HG03469 (cell line): ENCODE measurements around the gene EPC1.
A peak's percentile ranks its signal among the peaks of the same experiment; 100 is the strongest.
"Not testable (repeated sequence)": the region's sequence is repeated elsewhere in the genome, so short reads cannot be mapped to it uniquely, and the experiment has no call there.

Experiments
- ATAC-seq: cut with Tn5 transposase; IDR thresholded peaks from one replicate; pipeline ENCODE4 v1.9.1; 2021; ENCODE audit warnings: mild to moderate bottlenecking, moderate library complexity, moderate number of reproducible peaks; ENCODE audit not compliant: unreplicated experiment

Gene EPC1, protein sequence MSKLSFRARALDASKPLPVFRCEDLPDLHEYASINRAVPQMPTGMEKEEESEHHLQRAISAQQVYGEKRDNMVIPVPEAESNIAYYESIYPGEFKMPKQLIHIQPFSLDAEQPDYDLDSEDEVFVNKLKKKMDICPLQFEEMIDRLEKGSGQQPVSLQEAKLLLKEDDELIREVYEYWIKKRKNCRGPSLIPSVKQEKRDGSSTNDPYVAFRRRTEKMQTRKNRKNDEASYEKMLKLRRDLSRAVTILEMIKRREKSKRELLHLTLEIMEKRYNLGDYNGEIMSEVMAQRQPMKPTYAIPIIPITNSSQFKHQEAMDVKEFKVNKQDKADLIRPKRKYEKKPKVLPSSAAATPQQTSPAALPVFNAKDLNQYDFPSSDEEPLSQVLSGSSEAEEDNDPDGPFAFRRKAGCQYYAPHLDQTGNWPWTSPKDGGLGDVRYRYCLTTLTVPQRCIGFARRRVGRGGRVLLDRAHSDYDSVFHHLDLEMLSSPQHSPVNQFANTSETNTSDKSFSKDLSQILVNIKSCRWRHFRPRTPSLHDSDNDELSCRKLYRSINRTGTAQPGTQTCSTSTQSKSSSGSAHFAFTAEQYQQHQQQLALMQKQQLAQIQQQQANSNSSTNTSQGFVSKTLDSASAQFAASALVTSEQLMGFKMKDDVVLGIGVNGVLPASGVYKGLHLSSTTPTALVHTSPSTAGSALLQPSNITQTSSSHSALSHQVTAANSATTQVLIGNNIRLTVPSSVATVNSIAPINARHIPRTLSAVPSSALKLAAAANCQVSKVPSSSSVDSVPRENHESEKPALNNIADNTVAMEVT

DNA sequence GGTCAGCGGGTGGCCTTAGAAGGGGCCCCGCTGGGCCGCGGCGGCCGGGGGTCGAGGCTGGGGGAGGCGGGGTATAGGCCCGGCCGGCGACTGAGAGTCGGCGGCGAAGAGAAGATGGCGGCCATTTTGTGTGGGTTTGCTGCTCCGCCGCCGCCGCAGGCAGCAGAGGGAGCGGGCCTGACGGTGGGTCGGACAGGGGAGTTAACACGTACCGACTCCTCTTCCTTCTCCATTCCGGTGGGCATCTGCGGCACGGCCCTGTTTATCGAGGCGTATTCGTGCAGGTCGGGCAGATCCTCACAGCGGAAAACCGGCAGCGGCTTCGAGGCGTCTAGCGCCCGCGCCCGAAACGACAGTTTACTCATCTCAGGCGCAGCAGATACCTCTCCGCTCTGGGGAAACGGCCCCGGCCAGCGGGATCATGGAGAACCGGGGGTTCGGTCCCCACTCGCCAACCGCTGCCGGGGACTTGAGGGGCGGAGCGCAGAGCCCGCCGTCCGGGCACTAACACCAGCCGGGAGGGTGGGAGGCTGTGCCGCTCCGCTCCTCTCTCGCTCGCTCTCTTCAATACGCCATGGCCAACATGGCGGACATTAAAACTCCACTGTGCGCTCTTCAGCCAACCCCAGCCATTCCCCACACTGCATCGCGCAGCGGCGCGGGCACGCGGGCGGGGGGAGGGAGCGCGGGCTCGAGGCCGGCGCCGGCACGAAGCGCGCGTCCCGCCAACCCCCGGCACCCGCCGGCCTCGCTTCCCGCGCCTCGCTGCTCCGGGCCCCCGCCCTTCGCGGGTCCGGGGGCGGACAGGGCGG, at the start of gene EPC1:
TSS of gene EPC1 (minus strand) at position 608 of the 812 bp plus-strand sequence. CDS start at position 365, 243 bp downstream.
- ATAC-seq = peak; percentile 51

DNA sequence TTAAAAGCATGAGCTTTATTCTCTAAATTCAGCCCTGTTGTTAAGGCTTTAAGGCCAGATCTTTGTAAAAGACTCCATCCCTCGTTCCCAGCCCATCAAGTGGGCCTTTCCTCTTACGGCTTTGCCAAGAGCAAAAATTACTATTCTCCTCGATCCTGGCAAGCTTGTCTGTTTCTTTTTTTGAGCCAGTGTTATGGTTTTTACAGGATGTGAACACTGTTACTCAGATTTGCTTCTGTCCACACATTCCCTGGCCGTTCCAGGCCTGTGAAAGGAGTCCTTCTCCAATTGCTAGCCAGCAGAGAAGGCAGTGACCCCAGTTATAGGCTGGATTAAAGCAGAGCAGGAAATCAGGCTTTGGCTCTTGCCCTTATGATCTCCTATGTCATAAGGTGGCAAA, 47.0 kb upstream of the EPC1 start:
- no peak for ATAC-seq

DNA sequence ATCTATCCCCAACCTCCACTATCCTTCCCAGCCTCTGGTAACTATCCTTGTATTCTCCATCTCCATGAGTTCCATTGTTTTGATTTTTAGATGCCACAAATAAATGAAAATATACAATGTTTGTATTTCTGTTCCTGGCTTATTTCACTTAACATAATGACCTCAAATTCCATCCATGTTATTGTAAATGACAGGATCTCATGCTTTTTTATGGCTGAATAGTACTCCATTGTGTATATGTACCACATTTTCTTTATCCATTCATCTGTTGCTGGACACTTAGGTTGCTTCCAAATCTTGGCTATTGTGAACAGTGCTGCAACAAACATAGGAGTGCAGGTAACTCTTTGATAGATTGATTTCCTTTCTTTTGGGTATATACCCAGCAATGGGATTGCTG, 45.3 kb upstream of the EPC1 start:
- not testable (repeated sequence) for ATAC-seq

DNA sequence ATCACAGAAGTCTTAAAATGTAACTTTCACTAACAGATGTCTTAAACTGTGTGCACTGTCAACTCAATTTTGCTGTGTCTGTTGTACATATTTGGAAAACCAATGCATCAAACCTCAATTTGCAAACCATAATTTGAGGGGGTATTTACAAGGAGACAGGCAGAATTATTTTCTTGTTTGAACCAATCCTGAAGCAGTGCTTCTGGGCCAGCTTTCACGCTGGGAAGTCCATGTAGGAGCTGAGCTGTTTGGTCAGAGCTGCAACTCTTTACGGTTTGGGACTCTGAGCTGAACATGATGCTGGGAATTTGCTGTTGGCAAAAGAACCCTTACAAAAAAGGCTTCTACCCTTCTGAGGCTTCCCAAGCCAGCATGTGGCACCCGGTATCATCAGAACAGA, 43.2 kb upstream of the EPC1 start:
- ATAC-seq = no peak

DNA sequence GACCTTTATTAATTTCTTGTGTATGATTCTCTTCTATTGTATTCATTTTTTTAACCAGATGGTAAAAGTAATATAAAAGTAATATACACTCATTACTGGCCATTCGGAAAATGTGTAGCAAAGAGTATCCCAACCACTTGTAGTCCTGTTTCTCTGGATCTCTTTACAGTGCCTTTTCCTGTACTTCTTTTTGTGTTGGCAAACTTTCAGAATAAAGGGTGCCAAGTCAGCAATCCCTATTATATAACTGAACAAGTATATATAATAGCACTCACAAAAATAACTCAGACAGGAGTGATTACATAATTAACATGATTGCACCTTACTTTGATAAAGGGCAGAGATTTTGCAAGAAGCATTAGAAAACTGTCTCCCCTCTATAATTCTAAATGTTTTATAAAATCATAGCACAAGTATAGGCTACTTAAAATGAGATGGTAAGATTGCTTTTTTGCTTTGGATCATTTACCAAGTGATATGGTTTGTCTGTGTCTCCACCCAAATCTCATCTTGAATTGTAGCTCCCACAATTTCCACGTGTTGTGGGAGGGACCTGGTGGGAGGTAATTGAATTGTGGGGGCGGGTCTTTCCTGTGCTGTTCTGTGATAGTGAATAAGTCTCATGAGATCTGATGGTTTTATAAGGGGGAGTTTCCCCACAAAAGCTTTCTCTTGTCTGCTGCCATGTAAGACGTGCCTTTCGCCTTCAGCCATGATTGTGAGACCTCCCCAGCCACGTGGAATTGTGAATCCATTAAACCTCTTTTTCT, 41.5 kb upstream of the EPC1 start:
- ATAC-seq = no peak

DNA sequence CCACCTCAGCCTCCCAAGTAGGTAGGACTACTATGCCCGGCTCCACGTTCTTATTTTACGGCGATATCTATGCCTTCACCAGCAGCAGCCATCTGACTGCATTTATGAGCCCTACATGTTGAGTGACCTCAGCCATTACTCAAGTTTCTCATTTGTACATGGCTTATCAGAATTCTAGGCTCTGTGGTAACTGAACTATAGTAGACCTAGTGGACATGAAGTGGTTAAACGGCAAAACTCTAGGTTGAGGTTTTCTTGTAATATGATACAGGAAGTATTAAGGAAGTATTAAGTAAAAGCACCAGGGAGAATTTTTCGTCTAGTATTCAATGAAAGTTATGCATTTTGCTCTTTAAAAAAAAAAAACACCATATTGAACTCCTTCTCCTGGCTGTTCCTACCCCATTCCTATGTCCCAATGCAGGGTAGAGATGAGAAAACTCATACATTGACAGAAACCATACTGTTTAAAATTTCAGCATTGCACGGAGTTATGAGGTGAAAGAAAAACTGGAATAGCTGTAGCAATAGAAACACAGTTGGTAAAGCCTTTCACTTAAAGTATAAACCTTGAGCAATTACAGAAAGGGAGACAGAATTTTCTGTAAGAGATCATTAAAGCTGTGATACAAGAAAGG, 39.8 kb upstream of the EPC1 start:
- ATAC-seq = no peak

DNA sequence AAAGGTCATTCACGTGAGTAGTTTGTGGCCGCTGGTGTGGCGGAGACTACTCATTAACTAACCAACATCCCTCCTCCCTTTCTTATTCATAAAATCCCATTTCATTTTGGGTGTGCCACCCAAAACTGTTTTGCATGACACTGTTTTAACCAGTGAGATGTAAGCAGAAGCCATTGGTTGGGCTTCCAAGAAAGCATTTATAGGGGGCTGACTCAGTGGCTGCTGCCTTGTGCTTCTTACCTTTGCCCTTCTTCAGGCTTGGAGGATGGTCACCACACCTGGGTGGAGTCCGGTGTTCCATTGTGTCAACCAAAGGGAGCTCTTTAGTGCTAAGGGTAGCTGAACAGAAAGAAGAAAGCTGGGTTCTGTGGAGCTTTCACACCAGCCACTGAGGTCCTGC, 37.2 kb upstream of the EPC1 start:
- ATAC-seq = no peak

DNA sequence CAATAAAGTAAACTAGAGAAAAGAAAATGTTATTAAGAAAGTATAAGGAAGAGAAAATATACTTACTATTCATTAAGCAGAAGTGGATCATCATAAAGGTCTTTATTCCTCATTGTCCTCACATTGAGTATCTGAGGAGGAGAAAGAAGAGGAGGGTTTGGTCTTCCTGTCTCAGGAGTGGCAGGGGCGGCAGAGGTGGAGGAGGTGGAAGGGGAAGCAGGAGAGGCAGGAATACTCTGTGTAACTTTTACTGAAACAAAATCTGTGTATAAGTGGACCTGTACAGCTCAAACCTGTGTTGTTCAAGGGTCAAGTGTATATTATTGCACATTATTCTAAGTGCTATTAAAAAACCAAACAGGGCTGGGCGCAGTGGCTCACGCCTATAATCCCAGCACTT, 34.2 kb upstream of the EPC1 start:
- ATAC-seq = no peak

DNA sequence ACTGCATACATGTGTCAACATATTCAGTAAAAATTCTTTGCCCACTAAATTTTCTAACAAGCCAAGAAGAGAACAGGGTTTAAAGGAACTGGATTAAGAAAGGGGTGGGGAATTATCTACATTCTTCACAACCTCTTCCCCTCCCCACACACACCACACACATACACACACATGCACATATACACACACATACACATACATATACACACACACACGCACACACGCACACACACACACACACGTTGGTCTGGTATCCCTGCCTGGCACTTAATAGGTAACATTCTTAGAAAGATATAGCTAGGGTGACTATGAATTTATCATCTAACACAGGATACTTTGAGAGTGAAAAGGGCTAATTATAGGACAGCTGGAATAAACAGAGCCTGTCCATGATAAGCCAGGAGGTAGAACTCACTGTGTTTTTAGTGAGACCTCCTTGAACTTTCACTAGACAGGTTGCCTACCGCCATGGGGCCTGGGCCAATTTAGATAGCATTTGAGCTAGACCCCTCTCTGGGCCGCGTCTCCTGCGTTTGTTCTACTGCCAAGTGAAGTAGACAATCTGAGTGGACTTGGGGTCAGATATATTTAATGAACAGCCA, 33.1 kb upstream of the EPC1 start:
- ATAC-seq = no peak

DNA sequence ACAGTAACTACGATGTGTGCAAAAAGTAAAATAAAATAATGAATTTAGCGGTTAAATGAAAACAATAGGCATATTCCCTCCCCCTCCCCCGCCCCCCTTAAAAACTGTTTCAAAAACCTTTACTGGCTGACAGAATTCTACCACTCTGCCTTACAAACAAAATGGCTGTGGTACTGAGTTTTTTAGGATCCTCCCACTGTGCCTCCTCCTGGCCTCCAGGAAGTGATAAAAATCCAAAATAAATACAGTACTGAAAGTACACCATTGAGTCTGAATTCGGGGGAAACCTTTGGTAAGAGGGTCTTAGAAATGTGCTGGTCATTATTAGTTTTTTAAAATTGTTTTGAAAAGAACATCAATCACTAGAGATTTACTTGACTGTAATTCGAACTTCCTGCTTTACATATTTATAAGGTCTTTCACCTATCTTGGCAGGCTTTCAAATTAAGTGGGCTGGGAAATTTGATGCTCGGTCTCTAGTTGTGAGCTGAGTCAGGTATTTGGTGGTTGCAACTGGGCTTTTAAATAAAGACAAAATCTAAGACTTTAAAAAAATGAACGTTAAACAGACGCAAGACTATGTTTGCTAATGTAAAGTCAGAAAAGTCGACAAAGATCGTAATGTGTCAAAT, 32.5 kb upstream of the EPC1 start:
- ATAC-seq = no peak

DNA sequence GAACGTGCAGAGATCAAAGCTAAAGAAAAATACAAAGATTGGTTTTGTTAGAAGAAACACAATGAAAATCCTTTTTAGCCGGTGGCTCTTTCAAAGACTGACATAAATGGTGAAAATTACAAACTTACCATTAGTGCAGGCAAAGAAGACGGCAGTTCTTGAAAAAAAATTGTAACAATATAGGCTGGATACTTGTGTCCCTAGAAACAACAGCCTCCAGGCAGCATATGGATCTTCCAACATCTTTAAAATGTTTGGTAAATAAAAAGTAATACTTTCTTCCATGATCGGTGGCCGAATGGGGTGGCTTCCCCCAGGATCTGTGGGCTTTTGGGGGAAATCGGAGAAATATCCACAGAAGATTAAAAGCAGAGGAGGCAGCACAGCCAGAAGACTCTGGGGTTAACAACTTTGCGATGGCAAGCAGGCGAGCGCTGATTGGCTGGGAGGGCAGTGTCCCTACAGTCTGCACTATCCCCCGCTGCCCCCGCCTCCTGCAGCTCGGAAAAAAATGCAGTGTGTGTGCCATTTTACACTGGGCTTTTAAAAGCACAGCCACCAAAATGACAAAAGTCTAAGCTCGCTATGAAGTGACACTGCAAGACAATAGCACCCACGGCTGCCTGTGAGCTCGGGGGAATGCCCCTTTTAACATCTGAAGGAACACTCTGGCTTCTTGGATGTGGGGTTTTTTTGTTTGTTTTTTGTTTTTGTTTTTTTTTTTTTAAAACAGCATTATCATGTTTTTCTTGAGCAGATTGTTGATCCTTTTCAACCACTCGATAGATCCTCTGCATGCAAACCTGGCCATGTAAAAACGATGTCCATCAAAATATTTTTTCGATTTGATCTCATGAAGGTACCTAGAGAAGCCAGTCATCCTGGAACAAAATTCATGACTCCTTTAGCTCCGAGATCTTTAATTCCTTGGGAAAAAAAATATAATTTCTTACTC, 31.7 kb upstream of the EPC1 start:
- ATAC-seq = peak; percentile 77

DNA sequence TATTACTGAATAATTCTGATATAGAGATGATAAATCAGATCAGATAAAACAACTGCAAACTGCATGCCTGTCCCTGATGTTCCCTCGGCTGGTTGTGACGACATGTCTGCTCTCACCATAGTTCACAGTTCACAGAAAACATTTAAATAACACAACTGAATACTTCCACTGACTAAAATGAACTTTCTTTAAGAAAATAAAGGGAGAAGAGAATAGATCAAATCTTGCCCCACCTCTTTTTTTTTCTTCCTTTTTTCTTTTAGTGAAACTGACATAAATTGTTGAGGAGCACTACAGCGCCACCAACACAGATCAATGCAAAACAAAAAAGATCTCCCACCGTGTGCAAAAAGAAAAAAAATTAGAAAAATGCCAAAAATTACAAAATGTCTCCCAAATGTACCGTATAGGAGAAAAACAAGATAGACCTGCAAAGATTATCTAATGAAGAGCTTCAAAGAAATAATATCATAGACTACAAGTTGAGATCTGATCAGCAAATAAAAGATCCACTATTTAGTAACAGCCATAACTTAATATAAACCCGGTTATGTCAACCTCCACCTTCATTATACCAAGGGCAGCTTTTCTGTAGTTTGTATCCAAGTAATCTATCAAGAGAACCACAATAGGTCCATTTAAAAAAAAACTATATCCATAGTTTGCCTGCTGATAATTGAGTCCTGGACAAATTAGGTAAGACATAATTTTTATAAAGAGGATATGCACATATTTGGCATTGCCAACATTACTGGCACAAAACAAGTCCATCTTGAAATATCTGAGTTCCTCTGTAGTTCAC, 30.7 kb upstream of the EPC1 start:
- ATAC-seq = no peak

DNA sequence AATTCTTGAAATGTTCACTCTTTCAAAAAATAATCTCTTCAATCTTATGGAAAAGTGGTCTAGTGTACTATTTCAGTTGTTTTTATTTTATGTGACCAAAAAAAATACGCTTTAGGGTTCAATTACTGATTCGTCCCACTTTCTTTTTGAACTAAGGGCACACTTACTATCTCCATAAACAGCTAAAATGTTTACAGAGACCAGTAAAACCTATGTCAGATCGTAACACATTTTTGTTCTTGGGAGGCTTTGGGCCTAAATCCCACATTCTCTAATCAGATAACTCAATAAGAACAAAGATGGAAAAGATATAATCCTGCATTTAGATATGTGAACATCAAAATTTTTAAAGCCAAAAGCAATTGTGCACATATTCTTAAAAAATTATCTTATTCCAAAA, 29.8 kb upstream of the EPC1 start:
- ATAC-seq = no peak

DNA sequence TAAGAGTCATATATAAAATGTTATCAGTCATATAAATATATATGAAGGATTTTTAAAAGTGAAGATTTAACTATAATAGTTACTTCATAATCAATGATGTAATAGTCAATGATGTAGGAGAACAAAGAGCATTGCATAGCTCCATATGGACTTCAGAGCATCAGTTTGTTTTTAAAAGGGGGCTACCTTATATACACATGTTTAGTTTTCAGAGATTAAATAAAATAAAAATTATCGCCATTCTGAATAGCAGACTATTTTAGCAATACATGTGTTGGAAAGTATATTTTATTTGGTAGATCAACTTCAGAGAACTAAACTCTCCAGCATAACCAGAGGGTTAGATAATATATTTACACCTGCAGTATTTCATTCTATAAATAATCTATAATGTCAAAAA, 29.1 kb upstream of the EPC1 start:
- no peak for ATAC-seq

DNA sequence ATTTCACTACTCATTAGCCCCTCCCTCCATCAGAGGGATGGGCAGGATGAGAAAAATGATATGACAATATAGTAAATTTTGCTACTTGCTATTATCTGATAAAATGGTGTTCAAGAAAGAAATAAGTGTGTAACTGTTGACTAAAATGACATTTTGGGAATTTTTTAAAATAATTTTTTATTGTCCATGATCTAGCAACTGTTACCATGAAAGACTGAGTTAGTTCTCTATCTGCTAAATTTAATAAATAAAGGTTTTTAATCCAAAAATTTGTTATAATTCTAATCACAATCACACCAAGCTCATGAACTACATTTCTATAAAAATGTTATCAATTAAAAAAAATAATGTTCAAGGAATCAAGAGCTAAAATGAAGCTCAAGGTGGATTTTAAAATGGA, 28.7 kb upstream of the EPC1 start:
- no peak for ATAC-seq

DNA sequence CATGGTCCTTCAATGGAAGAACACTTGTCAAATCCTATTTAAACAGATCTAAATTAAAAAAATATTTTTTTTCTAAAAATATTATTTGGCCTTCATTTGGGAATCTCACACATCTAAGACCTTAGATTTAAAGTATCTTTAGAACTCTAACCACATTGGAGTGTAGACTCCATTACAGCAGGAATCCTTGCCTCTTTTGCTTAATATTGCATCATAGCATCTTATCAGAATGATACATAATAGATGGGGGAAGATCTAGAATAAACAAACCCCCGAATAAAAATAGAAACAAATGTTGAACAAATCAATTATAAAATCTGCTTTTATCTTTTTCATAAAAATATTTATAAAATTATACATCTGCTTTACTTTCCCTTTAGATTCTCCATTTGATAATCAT, 27.6 kb upstream of the EPC1 start:
- no peak for ATAC-seq

DNA sequence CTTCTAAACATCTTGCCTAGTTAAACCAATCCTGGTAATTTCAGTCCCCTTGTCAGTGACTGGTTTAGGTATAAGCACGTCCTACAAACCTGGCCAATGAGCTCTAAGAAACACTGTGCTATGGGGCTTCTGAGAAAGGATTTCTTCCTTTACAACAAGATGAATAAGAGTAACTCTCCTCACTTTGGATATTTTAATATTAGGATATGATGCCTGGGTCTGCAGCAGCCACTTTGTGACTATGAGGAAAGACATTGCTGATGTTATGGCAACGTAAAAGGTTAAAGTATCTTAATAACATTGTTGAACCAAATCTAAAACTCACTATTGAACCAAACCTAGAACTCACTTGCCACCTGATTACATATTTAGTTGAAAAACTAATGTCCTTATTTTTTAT, 26.5 kb upstream of the EPC1 start:
- no peak for ATAC-seq
